Measurements from ENCODE around the gene CINP.

DNA sequence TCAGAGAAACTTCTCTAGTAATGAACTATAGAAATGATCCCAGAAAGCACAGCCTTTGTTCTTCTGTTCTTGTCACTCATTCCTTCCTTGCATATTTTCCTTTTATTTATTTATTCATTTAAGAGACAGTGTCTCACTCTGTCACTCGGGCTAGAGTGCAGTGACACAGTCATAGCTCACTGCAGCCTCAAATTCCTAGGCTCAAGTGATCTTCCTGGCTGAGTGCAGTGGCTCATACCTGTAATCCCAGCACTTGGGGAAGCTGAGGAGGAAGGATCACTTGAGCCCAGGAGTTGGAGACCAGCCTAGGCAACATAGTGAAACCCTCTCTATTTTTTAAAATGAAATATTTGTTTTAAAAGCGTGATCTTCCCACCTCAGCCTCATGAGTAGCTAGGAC lies 11.6 kb upstream of the CINP start:
- TF ChIP-seq, protein P1, sequence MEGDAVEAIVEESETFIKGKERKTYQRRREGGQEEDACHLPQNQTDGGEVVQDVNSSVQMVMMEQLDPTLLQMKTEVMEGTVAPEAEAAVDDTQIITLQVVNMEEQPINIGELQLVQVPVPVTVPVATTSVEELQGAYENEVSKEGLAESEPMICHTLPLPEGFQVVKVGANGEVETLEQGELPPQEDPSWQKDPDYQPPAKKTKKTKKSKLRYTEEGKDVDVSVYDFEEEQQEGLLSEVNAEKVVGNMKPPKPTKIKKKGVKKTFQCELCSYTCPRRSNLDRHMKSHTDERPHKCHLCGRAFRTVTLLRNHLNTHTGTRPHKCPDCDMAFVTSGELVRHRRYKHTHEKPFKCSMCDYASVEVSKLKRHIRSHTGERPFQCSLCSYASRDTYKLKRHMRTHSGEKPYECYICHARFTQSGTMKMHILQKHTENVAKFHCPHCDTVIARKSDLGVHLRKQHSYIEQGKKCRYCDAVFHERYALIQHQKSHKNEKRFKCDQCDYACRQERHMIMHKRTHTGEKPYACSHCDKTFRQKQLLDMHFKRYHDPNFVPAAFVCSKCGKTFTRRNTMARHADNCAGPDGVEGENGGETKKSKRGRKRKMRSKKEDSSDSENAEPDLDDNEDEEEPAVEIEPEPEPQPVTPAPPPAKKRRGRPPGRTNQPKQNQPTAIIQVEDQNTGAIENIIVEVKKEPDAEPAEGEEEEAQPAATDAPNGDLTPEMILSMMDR (IDR thresholded peaks at IDR 0.05): no peak
- no peak for TF ChIP-seq POLR2A (IDR thresholded peaks at IDR 0.05)
